Thyroid gland (tissue), 4 donors: ENCODE data around the gene CEACAM5.

ENCODE experiments used
- POLR2A ChIP-seq, 2 donors: fragments of 450-650 bp; IDR thresholded peaks; one replicate each; pipeline ENCODE4 v1.6.1; 2017; ENCODE audit warnings: antibody characterized with exemption in 2 of 2, mild to moderate bottlenecking in 2 of 2, moderate library complexity in 1 of 2
- TF ChIP-seq, protein P1 (sequence below), 6 experiments: fragments of 200-600 bp in 3 of 6; fragments of 450-650 bp in 3 of 6; sonication (generic) in 3 of 6; IDR thresholded peaks; one replicate each; pipeline ENCODE4 v1.5.1; 2016 to 2019; ENCODE audit warnings: antibody characterized with exemption in 6 of 6, mild to moderate bottlenecking in 2 of 6, inconsistent platforms in 1 of 6, moderate library complexity in 1 of 6

DNA sequence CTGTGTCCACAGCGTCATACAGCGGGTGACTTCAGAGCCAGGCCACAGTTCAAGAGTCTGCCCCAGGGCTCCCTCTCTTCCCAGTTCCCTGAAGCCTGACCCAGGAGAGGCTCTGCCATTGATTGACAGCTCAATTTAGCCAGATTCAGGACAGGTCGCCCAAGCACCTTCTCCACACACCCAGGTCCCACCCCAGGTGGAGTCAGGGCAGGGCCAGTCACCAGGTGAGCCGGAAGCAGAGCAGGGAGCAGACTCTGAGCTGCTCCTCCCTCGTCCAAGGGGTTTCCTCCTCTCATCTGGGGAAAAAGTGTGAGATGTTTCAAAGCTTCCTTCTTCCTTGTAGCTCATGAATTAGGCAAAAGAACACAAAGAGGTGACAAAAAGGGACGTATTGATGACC lies 26.0 kb upstream of the CEACAM5 start:
- TF ChIP-seq, protein P1, sequence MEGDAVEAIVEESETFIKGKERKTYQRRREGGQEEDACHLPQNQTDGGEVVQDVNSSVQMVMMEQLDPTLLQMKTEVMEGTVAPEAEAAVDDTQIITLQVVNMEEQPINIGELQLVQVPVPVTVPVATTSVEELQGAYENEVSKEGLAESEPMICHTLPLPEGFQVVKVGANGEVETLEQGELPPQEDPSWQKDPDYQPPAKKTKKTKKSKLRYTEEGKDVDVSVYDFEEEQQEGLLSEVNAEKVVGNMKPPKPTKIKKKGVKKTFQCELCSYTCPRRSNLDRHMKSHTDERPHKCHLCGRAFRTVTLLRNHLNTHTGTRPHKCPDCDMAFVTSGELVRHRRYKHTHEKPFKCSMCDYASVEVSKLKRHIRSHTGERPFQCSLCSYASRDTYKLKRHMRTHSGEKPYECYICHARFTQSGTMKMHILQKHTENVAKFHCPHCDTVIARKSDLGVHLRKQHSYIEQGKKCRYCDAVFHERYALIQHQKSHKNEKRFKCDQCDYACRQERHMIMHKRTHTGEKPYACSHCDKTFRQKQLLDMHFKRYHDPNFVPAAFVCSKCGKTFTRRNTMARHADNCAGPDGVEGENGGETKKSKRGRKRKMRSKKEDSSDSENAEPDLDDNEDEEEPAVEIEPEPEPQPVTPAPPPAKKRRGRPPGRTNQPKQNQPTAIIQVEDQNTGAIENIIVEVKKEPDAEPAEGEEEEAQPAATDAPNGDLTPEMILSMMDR (IDR thresholded peaks at IDR 0.05) = no peak
- no peak for TF ChIP-seq POLR2A (IDR thresholded peaks at IDR 0.05)
